Measurements from ENCODE around the gene ZSCAN16. TPM values are rescaled to one million over a fixed set of nuclear protein-coding genes. Genes with fewer than 3 reads are reported as not detected.
A peak's percentile ranks its signal among the peaks of the same experiment; 100 is the strongest.
"Not testable (repeated sequence)": the region's sequence is repeated elsewhere in the genome, so short reads cannot be mapped to it uniquely, and the experiment has no call there.

The ZSCAN16 gene
- total RNA-seq, 4 donors from 2014 or later: 7.0 to 22.3 (median 12.6) TPM

DNA sequence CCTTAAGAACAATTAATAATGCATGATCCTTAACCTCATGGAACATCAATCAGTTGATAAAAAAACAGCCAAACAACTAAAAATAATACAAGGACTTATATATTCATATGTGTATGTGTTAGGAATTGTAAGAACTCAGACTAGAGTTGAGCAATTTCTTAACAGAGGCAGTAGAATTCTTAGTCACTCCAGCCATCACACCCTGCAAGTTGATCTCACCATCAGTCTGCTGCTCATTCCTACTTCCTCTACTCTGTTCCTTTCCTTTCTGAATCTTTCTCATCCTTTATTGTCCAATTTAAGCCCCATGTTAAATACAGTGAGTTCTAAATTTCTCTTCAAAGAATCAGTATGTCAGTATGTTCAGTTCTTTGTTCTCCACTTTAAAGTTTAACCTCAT is 41.5 kb upstream of the ZSCAN16 start:
- DNase-seq: no peak
- peaks cover 0 to 10% (median 3%) of the 10 kb centered on the region in 4 donors for H3K4me1 ChIP-seq
- H3K36me3 ChIP-seq: peaks cover 0 to 24% (median 0%) of the 10 kb centered on the region in 3 donors
- no peaks in the 10 kb centered on the region for H3K27me3 ChIP-seq
- no peak overlapping the region for H3K27ac ChIP-seq
- H3K4me3 ChIP-seq: no peak overlapping the region
- TF ChIP-seq, protein P1, sequence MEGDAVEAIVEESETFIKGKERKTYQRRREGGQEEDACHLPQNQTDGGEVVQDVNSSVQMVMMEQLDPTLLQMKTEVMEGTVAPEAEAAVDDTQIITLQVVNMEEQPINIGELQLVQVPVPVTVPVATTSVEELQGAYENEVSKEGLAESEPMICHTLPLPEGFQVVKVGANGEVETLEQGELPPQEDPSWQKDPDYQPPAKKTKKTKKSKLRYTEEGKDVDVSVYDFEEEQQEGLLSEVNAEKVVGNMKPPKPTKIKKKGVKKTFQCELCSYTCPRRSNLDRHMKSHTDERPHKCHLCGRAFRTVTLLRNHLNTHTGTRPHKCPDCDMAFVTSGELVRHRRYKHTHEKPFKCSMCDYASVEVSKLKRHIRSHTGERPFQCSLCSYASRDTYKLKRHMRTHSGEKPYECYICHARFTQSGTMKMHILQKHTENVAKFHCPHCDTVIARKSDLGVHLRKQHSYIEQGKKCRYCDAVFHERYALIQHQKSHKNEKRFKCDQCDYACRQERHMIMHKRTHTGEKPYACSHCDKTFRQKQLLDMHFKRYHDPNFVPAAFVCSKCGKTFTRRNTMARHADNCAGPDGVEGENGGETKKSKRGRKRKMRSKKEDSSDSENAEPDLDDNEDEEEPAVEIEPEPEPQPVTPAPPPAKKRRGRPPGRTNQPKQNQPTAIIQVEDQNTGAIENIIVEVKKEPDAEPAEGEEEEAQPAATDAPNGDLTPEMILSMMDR (IDR thresholded peaks at IDR 0.05): no peak
- no peak for TF ChIP-seq POLR2A (IDR thresholded peaks at IDR 0.05)
- no peaks in the 10 kb centered on the region for H3K9me3 ChIP-seq

DNA sequence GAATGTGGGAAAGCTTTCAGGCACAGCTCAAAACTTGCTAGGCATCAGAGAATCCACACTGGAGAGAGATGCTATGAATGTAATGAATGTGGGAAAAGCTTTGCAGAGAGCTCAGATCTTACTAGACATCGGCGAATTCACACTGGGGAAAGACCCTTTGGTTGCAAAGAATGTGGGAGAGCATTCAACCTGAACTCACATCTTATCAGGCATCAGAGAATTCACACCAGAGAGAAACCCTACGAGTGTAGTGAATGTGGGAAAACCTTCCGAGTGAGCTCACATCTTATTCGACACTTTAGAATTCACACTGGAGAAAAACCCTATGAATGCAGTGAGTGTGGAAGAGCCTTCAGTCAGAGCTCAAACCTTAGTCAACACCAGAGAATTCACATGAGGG is 35.4 kb upstream of the ZSCAN16 start:
- H3K36me3 ChIP-seq: peaks cover 0 to 40% (median 0%) of the 10 kb centered on the region in 3 donors

DNA sequence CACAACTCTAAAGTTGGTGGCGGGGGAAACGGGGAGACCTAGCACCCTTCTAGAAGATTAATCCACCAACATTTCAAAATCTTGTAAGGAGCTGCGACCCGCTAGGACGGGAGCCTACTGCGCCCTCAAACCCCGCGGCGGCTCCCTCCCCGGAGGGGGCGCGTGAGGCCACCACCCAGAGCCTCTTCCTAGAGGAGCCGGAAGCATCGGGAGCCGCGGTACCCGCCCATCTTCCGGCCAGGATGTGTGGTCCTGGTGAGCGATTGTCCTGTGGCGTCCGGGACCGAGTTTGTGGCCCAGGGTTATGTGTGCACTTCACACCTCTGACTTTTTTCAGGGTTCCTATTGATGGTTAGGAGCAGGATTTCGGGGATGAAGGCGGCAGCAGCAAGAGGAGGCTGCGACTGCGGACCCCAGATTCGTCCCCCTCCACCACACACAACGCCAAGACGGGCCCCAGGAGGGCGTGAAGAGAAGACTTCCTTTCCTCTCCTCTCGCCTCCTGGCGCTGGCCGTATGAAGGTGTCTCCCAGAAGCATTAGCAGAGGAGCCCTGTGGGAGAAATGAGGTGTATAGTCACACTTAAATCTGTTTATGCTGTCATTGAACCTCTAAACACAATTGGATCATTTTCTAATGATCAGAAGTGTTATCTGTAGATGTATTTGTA is 33.4 kb upstream of the ZSCAN16 start:
- no peak for TF ChIP-seq POLR2A (IDR thresholded peaks at IDR 0.05)
- TF ChIP-seq, protein P1 (IDR thresholded peaks at IDR 0.05): no peak
- Histone ChIP-seq H3K27ac (no peak overlapping the region), H3K27me3 (no peaks in the 10 kb centered on the region), H3K9me3 (no peaks in the 10 kb centered on the region), H3K4me1 (no peaks in the 10 kb centered on the region), H3K4me3 (peak overlapping the region in 2 of 4 donors; percentile 28 to 34), H3K36me3 (peaks cover 0 to 32% (median 0%) of the 10 kb centered on the region in 3 donors)
- no peak for DNase-seq

More for the DNA sequence above, 35.4 kb upstream of the ZSCAN16 start:
- no peaks in the 10 kb centered on the region for H3K9me3 ChIP-seq
- no peaks in the 10 kb centered on the region for H3K27me3 ChIP-seq
- no peak overlapping the region for H3K4me3 ChIP-seq
- no peaks in the 10 kb centered on the region for H3K4me1 ChIP-seq
- DNase-seq: no peak
- TF ChIP-seq, protein P1 (IDR thresholded peaks at IDR 0.05): no peak
- TF ChIP-seq POLR2A (IDR thresholded peaks at IDR 0.05): no peak
- no peak overlapping the region for H3K27ac ChIP-seq

DNA sequence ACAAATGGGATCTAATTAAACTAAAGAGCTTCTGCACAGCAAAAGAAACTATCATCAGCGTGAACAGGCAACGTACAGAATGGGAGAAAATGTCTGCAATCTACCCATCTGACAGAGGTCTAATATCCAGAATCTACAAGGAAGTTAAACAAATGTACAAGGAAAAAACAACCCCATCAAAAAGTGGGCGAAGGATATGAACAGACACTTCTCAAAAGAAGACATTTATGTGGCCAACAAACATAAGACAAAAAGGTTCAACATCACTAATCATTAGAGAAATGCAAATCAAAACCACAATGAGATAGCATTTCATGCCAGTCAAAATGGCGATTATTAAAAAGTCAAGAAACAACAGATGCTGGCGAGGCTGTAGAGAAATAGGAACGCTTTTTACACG is 22.2 kb upstream of the ZSCAN16 start:
- H3K4me3 ChIP-seq, H3K9me3 ChIP-seq, H3K27ac ChIP-seq, DNase-seq, H3K27me3 ChIP-seq, H3K36me3 ChIP-seq, H3K4me1 ChIP-seq: not testable (repeated sequence)

DNA sequence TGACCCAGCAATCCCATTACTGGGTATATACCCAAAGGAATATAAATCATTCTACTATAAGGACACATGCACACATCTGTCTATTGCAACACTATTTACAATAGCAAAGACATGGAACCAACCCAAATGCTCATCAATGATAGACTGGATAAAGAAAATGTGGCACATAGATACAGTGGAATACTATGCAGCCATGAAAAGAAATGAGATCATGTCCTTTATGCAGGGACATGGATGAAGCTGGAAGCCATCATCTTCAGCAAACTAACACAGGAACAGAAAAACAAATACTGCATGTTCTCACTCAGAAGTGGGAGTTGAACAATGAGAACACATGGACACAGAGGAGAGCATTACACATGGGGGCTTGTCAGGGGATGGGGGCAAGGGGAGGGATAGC is 21.7 kb upstream of the ZSCAN16 start:
- not testable (repeated sequence) for DNase-seq

DNA sequence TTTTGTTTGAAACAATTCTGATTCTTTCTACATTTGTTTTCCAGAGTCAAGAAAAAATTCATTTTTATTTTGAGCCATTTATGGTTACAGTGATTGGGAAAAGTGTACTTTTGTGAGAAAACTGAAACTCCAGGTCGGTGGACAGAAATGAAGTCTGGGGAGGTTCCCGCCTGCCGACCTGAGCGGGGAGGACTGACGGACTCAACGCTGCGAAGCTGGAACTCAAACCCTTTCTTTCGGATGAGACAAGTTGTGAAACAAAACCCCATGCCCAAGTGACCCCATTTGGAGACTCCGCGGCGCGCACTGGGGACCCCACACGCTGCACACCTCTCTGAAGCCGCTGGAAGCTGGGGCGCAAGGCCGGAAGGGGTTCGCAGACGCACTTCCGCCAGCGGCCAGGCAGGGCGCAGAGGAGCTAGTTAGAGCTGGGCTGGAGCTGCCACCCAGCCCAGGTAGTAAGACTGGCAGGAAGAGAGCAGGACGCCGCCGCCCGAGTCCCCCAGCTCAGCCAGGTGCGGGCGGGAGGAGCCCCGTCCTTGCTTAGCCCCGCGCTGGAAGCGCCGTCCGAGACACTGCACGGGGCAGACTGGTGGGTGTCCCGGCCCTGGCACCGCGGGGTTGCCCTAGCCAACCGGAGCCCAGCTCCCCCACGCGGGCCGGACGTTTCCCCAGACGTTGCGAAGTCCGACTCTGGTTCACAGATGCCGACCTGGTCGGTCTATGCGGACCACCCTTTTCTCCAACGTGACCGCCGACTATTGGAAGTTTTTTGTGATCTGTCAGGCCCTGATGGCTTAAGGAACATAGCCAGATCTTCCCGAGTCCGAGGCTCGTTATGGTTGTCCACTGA is 19.8 kb upstream of the ZSCAN16 start:
- DNase-seq: peak; percentile 82 to 95 (median 90)
- peak; percentile 66 to 72 for TF ChIP-seq POLR2A (IDR thresholded peaks at IDR 0.05)
- TF ChIP-seq, protein P1 (IDR thresholded peaks at IDR 0.05): peak; percentile 58 to 80 (median 74)
- Histone ChIP-seq H3K27me3 (no peaks in the 10 kb centered on the region), H3K4me1 (no peaks in the 10 kb centered on the region), H3K36me3 (no peaks in the 10 kb centered on the region), H3K9me3 (no peaks in the 10 kb centered on the region), H3K27ac (peak overlapping the region; percentile 77 to 92 (median 86)), H3K4me3 (peak overlapping the region; percentile 68 to 75 (median 73))

More for the DNA sequence above, 21.7 kb upstream of the ZSCAN16 start:
- H3K27ac ChIP-seq, H3K4me1 ChIP-seq, H3K4me3 ChIP-seq, H3K27me3 ChIP-seq, H3K36me3 ChIP-seq, H3K9me3 ChIP-seq: not testable (repeated sequence)

All from Peyer's patch (tissue), 4 donors.